ENCODE measurements around the gene SLC44A3.

GRCh38 chr1:94777281-94777680 is 42.9 kb upstream of the SLC44A3 start:
- TF ChIP-seq CTCF (conservative IDR thresholded peaks at IDR 0.05; ENCODE audit: low read length) (no peak), EZH2phosphoT487 (IDR thresholded peaks at IDR 0.05; ENCODE audit: borderline replicate concordance) (no peak)

All from Loucy (cell line).